ENCODE data around the gene SLC38A5.
"Not testable (repeated sequence)": the region's sequence is repeated elsewhere in the genome, so short reads cannot be mapped to it uniquely, and the experiment has no call there.

Gene SLC38A5

GRCh38 chrX:48470110-48470832, at the start of gene SLC38A5:
Gene SLC38A5, minus strand, starts transcription at chrX:48470260. Its CDS starts 2,336 bp downstream, at chrX:48467924.
- no peak for DNase-seq (ENCODE audit: low read depth, low spot score)

GRCh38 chrX:48519481-48519880, 49.4 kb upstream of the SLC38A5 start:
- DNase-seq (ENCODE audit: low read depth, low spot score) = not testable (repeated sequence)

GRCh38 chrX:48516987-48517386, 46.9 kb upstream of the SLC38A5 start:
- DNase-seq (ENCODE audit: low read depth, low spot score) = no peak

- no peak for DNase-seq (ENCODE audit: low read depth, low spot score)
These were observed 46.2 kb upstream of the SLC38A5 start for GRCh38 chrX:48516285-48516684.

- peak; percentile 49 for DNase-seq (ENCODE audit: low read depth, low spot score)
These were observed 45.8 kb upstream of the SLC38A5 start for GRCh38 chrX:48515842-48516241.

GRCh38 chrX:48514868-48515460, 44.9 kb upstream of the SLC38A5 start:
- DNase-seq (ENCODE audit: low read depth, low spot score) = no peak

- peak; percentile 29 for DNase-seq (ENCODE audit: low read depth, low spot score)
These were observed 44.2 kb upstream of the SLC38A5 start for GRCh38 chrX:48514126-48514806.

- peak; percentile 48 for DNase-seq (ENCODE audit: low read depth, low spot score)
These were observed 43.6 kb upstream of the SLC38A5 start for GRCh38 chrX:48513670-48514069.

GRCh38 chrX:48512371-48512935, 42.4 kb upstream of the SLC38A5 start:
- DNase-seq (ENCODE audit: low read depth, low spot score) = no peak

- DNase-seq (ENCODE audit: low read depth, low spot score) = peak; percentile 25
These were observed 41.5 kb upstream of the SLC38A5 start for GRCh38 chrX:48511560-48511959.

GRCh38 chrX:48509619-48510018, 39.6 kb upstream of the SLC38A5 start:
- no peak for DNase-seq (ENCODE audit: low read depth, low spot score)

- DNase-seq (ENCODE audit: low read depth, low spot score) = no peak
These were observed 39.2 kb upstream of the SLC38A5 start for GRCh38 chrX:48509245-48509590.

GRCh38 chrX:48508400-48509244, 38.6 kb upstream of the SLC38A5 start, which contains the start of gene PORCN:
Gene PORCN, plus strand, starts transcription at chrX:48508992. Its CDS starts 829 bp downstream, at chrX:48509821.
- DNase-seq (ENCODE audit: low read depth, low spot score) = peak; percentile 57

GRCh38 chrX:48507246-48507645, 37.2 kb upstream of the SLC38A5 start:
- DNase-seq (ENCODE audit: low read depth, low spot score) = no peak

- DNase-seq (ENCODE audit: low read depth, low spot score) = no peak
These were observed 35.4 kb upstream of the SLC38A5 start for GRCh38 chrX:48505481-48505880.

GRCh38 chrX:48504261-48504660, 34.2 kb upstream of the SLC38A5 start:
- no peak for DNase-seq (ENCODE audit: low read depth, low spot score)

GRCh38 chrX:48498374-48498809, 28.3 kb upstream of the SLC38A5 start:
- no peak for DNase-seq (ENCODE audit: low read depth, low spot score)

GRCh38 chrX:48497871-48498270, 27.8 kb upstream of the SLC38A5 start:
- no peak for DNase-seq (ENCODE audit: low read depth, low spot score)

GRCh38 chrX:48496660-48497059, 26.6 kb upstream of the SLC38A5 start:
- DNase-seq (ENCODE audit: low read depth, low spot score) = no peak

GRCh38 chrX:48493890-48494364, 23.9 kb upstream of the SLC38A5 start:
- peak; percentile 91 for DNase-seq (ENCODE audit: low read depth, low spot score)

- DNase-seq (ENCODE audit: low read depth, low spot score) = peak; percentile 68
These were observed 22.3 kb upstream of the SLC38A5 start for GRCh38 chrX:48492293-48492910.
